Right renal pelvis (tissue), 4 donors: Measurements from ENCODE around the gene L3MBTL4. TPM values are rescaled to one million over a fixed set of nuclear protein-coding genes. Genes with fewer than 3 reads are reported as not detected.

ENCODE experiments used
- DNase-seq, 4 donors: peaks; one replicate each; pipeline ENCODE4 v3.0.0-alpha.2; 2013; ENCODE audit warnings: low read depth in 4 of 4, low spot score in 3 of 4, missing footprints in 1 of 4
- polyA plus RNA-seq, 4 donors: library from polyadenylated mRNA; unstranded; fragments of 120-200 nt; gene quantifications; one replicate each; pipeline ENCODE4 v1.2.1, GENCODE V29; 2013; ENCODE audit not compliant: insufficient read length in 4 of 4

L3MBTL4 gene
- polyA plus RNA-seq, 4 donors = 5.0 to 6.2 (median 5.2) TPM

DNA sequence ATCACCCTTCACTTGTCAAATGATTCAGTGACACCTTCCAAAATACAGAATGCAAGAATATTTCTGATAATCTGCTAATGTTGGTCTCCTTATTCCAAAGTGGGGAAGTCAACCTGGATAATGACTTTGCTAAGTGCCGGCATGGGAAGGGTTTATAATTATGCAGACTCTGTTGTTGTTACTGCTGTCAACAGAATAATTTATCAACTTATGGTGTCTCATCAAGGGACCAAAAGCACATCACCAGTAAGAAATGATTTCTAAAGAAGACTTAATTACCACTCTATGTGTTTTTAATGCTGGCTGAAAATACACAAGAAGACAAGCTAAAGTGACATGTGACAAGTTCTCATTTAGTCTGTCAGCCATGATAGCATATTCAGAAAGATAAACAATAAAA lies 403.8 kb downstream of the L3MBTL4 start:
- no peak for DNase-seq

DNA sequence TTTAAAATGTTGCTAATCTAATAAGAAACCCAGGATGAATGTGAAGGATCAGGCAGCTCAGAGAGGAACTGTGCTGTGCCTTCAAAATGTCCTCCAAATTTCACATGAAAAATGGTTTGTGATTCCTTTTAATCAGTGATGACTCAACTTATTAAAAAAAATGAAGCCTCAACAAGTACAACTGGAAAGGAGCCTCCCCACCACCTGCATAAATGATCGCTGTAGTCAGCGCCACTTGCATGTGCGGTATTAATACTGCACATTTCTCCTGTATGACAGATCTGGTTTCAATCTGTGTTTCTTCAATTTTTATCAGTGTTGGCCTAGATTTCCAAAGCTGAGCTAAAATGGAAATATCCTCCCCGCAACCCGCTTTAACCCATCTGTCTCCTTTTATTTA lies 404.4 kb downstream of the L3MBTL4 start:
- no peak for DNase-seq

DNA sequence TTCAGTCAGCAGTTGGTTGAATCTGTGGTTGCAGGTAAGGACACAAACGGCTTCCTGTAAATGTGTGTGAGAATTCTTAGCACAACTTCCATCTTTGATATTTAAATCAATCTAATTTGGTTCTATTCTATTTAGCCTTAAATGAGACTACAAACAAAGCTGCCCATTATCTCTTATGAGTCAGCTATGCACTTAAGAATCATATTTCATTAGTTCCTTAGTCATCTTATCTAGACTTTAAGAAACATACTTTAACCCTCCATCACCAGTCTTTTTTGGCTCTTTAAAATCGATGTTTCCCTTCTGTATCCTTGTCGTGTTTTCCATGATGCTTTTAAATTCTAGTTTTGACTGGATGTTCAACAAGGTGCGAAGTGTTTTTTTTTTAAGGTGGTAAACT lies 405.0 kb downstream of the L3MBTL4 start:
- no peak for DNase-seq

DNA sequence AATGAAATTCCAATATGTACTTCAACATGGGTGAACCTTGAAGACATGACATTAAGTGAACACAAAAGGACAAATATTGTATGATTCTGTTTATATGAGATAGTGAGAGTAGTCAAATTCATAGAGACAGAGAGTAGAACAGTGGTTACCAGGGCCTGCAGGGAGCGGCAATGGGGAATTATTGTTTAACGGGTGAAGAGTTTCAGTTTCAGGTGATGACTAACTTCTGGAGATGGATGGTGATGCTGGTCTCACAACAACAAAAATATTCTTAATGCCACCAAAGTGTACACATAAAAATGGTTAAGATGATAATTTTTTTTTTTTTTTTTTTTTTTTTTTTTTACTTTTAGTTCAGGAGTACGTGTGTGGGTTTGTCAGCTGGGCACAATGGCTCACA lies 410.0 kb downstream of the L3MBTL4 start:
- DNase-seq = no peak

DNA sequence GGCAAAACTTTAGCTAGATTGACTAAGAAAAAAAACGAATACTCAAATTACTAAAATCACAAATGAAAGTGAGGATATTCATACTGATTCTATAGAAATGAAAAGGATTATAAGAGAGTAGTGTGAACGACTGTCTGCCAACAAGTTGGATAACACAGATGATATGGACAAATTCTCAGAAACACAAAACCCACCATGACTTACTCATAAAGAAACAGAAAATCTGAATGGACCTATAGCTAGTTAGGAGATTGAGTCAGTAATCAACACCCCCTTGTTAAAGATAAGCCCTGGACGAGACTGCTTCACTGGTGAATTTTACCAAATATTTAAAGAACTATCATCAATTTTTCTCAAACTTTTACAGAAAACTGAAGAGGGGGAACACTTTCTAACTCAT lies 410.6 kb downstream of the L3MBTL4 start:
- DNase-seq = no peak

DNA sequence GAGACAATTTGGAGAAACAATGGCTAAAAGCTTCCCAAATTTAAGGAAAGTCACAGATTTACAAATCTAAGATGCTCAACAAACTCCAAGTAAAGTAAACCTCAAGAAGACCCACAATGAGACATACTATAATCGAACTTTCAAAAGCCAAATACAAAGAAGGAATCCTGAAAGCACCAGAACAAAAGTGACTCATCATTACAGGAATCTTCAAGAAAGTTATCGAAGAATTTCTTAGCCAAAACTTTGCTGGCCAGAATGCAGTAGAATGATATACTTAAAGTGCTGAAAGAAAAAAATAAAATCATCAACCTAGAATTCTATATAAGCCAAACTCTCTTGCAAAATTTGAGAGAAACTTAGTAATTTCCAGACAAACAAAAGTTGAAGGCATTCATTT lies 412.8 kb downstream of the L3MBTL4 start:
- no peak for DNase-seq

DNA sequence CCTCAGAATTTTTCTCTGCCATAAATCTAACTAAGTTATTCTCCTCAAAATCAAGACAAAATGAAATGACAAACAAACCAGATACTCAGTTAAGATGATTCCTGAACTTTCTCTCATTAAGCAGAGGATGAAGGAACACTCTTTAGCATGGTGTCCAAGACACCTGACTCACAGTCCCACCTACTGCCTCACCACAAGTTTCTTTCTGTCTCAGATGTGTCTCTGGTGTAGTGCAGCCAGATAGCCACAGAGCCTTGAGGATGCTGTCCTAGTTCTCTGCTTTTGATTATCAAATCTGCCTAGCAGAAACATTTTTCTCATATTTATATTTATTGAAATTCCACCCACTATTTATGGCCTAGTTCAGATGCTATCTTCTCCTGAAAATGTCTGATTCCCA lies 415.8 kb downstream of the L3MBTL4 start:
- DNase-seq = no peak

DNA sequence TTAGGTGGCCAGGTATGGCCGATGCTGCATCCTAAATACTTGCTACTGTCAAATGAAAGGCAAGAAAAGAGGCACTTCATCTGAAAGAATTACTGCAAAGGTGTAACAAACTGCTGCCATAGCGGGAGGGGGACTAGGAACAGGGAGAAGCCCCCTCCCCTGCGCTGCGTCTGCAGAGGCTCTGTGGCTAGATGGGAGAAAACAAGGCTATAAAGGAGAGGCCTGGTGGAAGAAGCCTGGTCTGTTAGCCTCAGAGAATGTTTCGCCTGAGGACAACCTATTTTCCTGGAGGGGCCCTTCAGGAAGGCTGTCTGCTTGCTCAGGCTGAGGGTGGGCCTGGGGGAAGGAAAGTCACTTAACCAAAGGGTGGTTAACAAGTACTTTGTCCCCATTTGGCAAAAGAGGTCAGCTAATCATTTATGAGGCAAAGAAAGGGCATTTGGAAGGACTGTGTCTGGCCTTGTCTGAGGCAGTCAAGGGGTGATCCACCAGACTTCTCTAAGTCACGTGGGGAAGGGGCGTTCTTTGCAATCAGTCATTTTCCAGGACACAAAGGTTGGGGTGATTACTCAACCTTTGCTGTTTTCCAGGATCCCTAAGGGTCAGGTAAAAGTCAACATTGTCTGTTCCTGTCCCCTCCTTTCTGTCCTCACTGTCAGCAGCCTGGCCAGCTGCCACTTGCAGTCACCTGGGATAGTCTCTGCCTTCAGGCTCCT lies 416.4 kb downstream of the L3MBTL4 start:
- DNase-seq = peak in 1 of 4 donors; percentile 7

DNA sequence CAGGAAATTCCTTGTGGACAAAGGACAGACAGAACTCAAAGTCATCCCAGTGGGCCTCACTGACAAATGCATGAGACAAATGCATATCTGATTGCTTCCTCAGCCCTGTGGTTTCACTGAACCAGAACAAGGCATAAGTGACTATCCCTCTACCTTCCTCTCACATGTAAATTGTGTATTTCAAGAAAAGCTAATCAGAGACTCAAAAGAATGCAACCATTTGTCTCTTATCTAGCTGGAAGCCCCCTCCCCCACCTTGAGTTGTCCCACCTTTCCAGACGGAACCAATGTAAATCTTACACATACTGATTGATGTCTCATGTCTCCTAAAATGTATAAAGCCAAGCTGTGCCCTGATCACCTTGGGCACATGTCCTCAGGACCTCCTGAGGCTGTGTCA lies 417.4 kb downstream of the L3MBTL4 start:
- no peak for DNase-seq

DNA sequence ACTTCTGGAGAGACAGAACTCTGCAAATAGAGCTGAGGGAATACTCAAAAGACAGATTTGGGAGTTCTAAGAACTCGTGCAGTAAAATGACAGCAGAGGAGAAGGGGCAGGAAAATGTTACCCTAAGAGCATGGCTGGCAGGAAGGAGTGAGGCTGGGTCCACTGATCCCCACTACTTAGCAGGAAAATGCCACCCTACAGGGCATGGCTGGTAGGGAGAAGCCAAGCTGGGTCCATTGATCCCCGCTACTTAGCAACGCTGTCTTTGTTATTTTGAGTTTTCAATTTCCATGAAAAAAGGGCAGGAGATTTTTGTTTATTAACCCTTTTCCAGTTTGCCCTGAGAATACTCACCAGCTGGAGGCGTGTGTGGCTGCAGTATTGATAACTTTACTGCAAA lies 419.1 kb downstream of the L3MBTL4 start:
- DNase-seq = no peak

DNA sequence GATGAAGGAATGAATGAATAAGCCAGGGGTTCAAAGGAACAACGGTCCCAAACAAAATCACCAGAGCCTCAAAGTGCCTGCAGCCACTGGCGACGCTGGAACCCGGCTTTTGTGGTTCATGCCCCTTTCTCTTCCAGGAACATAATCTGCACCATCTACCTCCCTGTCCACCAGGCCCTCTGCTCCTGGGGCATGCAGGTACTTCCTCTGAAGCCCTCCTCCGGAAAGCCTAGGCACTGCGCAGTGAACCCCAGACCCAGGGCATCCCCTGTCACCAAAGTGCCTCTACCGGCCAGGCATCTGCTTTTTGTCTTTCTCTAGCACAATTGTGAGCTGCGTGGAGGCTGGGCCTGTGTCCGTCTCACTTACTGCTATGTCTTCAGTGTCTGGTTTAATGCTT lies 420.8 kb downstream of the L3MBTL4 start:
- DNase-seq = no peak

DNA sequence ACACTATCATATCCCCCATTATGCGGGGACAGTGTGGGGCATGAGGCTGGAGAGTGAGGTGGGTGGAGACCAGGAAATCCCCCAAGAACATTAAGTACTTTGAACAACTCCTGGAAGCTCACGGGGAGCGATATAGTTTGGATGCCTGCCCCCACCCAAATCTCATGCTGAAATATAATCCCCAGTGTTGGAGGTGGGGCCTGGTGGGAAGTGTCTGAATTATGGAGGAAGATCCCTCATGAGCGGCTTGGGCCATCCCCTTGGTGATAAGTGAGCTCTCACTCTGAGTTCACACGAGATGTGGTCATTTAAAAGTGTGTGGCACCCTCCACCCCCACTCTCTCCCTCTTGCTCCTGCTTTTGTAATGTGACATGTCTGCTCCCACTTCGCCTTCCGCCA lies 422.3 kb downstream of the L3MBTL4 start:
- DNase-seq = no peak

DNA sequence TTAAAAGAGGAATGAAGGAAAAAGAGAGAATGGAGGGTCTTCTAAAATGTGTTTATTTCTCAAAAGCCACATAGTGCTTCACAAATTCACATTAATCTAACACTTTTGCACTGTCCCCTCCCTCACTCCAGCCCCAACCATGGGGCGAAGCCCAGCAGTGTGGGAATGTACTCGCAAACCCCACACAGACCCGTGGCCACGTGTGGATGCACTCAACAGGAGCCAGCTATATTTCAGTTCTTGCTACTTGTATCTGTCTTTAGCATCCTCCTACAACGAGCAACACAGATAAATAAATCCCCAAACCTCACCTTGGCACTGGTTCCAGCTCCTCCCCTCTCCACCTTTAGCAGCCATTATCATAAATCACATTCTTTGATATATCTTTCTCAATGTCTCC lies 427.5 kb downstream of the L3MBTL4 start:
- no peak for DNase-seq

DNA sequence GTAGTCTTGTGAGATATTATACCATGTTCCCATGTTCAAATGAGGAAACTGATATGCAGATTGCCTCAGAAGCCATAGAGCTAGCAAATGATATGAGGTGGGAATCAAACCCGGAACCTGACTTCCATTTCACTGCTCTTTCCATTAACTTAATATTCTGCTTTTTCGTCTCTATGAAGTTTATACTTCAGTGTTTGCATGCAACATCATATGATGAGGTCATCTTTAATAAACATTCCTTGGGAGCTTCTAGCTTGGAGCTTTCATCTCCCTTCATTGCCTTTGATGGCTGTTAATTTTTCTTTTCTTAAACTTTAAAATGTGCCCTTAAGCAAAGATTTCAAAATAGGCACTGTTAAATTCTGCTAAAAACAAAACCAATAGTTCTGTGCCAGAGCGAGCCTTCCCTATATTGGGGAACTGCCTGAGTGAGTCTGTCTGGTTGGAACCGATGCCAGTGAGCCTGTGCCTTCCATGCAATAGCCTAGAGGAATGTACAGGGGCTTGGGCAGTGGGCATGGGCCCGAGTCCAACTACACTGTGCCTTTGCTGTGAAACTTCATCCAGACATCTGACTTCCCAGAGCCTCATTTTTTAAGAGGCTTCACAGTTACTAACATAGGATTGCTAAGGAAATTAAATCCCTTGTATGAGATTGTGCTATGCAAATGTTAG lies 428.3 kb downstream of the L3MBTL4 start:
- DNase-seq = no peak

DNA sequence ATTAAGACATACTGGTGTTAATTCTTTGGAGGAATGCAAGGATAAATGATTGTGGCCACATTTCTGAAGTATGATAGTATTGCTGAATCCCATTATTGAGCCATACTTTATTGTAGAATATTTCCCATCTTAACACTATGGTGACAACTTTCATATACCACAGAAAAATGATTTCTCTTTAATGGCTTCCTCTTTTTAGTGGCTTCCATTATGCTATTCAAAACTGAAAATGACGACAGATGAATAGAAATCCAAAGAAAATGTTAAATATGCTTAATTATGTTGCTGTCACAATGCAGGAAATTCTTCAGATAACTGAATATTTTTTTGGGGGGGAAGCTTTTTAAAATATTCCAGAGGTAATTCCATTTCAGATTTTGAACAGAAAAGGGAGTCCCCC lies 430.5 kb downstream of the L3MBTL4 start:
- DNase-seq = no peak

DNA sequence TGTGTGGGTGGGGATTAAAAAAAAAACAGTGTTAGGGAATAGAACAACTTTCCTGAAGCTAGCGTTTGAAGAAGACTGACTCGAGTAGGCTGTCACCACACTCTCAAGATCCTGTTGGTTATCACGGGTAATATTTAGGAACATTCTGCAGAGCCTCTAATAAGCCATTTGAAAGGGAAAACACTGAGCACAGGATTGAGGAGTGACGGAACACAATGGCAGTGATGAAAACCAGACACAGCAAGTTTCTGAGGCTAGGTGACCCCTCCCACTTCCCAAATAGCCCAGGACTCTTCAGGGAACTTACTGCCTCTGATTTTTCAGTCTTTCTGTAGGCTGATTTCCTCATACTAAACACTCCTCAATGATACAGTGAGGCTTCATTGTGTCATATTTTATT lies 431.2 kb downstream of the L3MBTL4 start:
- no peak for DNase-seq

DNA sequence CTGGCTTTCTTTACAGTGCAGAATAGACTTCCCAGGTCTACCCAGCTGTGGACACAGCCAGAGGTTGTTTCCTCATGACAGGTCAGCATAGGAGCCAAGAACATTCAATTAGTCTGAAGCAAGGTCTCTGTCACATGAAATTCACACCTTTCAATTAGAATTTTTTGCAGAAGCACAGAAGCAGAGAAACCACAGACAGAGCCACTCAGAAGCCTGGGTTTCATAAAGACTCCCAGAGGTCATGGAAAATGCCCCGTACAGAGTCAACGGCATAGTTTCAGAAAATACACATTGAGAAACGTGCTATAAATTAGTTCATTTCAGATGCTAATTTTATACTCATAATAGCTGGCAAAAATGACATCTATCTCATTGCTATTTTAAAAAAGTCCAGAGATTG lies 432.4 kb downstream of the L3MBTL4 start:
- DNase-seq = no peak

DNA sequence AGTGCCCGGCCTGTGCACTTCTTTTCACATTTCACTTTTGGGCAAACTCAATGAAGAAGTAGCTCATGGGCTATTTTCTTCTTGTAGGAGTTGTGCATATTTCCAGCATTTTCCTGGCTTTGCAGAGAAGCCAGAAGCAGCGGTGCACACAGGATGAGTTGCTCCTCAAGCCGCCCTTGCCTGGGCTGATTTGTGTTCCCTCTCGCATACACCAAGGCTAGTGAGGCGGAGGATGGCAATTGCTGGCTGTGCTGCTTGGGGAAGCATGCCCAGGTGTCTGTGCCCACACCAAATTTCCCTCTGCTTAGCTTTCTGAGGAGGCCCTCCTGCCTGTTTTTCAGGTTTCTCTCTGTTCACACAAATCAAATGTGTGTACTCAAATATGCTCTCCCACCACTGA lies 434.0 kb downstream of the L3MBTL4 start:
- no peak for DNase-seq

DNA sequence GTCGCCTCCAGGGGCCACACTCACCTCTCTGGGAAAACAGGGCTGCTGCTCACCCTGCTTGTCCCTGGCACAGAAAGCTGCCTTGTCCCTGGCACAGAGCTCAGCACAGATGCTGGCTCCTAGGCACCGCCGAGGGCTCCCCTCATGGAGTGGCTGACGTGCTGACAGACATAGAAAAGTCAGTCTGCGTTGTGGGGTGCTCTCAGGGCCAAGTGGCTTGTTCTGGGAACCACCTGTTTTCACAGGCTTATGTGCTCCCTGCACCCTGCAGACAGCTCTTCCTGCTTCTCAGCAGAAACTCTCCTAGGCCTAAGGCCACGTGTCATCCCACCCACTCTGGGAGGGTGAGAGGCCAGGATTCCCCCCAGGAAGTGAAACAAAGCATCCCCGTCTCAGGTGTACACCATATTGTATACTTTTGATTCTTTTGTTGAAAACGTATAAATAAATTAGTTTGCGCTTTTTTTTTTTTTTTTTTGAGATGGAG lies 434.7 kb downstream of the L3MBTL4 start:
- DNase-seq = no peak

DNA sequence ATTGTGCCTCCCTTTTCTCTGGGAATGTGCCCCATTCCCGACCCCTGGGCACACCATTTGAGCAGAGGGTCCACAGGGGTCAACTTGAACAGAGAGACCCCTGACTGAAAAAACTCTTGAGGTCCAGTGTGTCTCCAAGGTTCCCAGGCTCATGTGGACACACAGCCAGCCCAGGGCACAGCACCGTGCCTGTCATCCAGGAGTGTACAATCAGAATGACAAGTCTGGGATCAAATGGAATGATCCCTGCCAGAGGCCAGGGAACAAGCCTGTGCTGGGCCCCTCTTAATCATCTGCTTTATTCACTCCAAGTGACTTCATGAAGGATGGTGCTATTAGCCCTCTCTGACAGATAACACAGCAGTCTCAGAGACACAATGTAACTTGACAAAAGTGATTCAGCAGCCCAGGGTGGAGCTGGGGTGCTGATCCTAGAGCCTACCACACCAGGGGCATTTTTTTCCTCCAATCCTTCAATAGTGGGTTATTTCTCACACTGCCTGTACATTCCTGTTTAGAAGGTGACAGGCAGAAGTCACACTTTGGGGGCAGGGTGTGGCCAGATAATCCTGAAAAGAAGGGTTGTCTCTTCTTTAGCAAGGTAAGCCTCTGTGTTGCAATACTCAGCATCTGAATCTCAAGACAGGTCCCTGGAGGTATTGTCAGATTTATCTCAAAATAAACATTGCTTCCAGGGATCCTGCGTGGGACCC lies 435.4 kb downstream of the L3MBTL4 start:
- no peak for DNase-seq

DNA sequence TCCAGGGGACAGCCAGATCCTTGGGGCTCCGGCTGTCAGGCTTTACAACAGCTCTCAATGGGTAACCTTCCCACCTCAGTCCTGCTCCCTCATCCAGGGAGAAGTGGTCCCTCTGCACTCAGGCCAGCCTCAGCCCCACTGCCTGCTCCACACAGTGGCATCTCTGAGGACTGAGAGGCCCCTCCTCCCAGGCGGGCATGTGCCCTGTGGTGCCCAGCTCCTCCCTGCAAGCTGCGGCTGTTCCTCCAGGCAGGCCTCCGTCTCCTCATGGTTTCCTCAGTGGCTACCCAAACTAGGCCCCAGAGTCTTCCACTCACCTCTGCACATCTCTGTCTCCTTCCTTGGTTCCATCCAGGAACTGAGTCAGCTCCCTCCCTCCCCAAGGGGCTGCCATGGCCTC lies 437.7 kb downstream of the L3MBTL4 start:
- no peak for DNase-seq
